GM21360 (cell line): ENCODE results near the gene NCAM2.
"Not testable (repeated sequence)": the region's sequence is repeated elsewhere in the genome, so short reads cannot be mapped to it uniquely, and the experiment has no call there.

Experiments
- ATAC-seq: cut with Tn5 transposase; IDR thresholded peaks from one replicate; pipeline ENCODE4 v1.9.1; 2021; ENCODE audit warnings: mild to moderate bottlenecking, moderate library complexity; ENCODE audit not compliant: unreplicated experiment

NCAM2 gene

GRCh38 chr21:21291883-21292569 is 293.8 kb downstream of the NCAM2 start:
- ATAC-seq = no peak

DNA sequence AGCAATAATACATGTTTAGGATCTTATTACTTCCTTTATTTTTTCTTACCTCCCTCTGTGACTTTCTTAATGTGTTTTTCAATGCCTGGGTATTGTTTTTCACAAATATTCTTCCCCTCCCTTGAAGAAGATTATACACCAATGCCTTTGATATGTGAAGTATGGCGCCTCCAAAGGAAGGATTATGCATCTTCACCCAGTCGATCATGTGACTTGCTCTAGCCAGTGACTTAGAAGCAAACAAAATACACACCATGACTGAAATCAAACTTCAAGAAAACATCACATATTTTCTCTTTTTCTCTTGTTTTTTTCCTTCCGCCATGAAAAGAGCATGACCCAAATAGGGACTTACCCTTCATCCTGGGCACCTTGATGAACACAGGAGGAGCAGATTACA is 297.1 kb downstream of the NCAM2 start:
- ATAC-seq = no peak

- ATAC-seq = no peak
Observed at GRCh38 chr21:21297211-21297610, 299.0 kb downstream of the NCAM2 start.

- no peak for ATAC-seq
Observed at GRCh38 chr21:21301013-21301412, 302.8 kb downstream of the NCAM2 start.

DNA sequence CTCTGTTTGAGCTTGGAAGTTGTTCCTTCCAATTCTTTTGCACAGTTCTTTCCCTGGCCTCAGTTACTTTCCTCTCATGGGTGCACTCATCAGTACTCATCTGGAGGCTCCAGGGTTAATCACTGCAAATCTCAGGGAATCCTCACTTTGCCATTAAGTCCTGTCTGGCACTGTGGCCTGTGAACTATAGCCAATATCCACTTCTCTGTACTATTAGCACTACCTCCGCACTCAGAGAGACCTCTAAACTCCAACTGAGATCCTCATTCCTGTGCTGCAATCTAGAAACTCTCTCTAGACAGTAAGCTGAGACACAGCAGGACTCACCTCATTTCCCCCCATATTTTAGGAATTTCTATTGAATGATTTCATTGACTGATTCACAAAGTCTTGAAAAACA is 311.3 kb downstream of the NCAM2 start:
- ATAC-seq = no peak

DNA sequence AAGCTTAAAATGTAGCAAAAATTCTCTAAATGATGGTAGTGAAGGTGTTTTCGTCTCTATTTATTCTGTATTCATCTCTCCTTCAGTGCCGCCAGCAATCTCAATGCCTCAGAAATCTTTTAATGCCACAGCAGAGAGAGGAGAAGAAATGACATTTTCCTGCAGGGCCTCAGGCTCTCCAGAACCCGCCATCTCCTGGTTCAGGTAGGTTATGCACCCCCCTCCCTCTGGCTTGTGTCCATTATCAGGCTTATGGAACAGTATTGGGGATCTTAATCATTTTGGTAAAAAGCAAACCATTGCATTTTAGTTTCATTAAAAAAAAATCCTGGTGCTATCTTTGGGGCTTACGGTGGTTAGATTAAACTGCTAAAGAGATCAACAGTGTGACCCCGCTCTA is 326.1 kb downstream of the NCAM2 start:
- ATAC-seq = no peak

DNA sequence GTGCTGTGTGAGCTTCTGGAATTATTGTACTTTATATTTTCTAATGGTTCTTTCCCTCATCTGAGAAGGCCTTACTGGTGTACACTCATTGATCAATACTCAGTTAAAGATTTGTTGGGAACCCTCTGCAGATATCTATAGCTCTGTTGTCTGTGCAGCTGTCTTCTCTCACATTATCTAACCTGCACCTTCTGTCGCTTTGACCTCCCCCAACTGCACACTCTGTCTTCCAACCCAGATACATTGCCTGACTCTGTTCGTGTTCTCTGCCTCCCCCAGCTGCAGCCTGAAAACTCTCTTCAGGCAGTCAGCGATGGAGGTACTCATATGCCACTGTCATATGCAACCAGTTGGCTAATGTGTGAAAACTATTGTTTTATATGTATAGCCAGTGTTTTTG is 334.3 kb downstream of the NCAM2 start:
- no peak for ATAC-seq

GRCh38 chr21:21341041-21341440 is 342.8 kb downstream of the NCAM2 start:
- no peak for ATAC-seq

- no peak for ATAC-seq
Observed at GRCh38 chr21:21345296-21345695, 347.1 kb downstream of the NCAM2 start.

DNA sequence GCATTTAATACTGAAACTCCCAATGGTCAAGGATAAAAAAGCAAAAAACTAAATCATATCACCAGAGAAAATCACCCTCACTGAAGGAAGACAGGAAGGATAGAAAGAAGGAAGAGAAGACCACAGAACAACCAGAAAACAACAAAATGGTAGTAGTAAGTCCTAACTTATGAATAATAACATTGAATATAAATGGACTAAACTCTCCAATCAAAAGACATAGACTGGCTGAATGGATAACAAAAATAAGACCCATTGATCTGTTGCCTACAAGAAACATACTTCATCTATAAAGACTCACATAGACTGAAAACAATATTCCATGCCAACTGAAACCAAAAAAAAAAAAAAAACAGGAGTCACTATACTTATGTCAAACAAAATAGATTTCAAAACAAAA is 347.7 kb downstream of the NCAM2 start:
- ATAC-seq = no peak

DNA sequence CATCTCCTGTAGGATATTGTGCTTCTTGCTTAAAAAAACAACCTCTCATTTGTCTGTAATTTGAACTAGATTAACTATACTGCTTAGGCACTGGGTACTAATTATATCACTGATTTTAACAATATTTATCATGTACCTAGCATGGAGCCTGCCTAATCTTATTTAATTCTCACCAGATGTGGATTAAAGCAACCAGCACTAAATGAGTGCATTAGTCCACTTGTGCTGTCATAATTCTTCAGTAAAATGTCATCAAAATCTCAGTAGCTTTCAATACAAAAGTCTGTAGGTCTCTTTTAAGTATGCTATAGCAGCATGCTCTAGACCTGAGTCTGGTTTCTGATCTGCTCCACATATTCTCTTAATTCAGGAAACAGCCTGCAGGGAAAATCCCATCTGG is 368.1 kb downstream of the NCAM2 start:
- no peak for ATAC-seq

- ATAC-seq = no peak
Observed at GRCh38 chr21:21367583-21367982, 369.4 kb downstream of the NCAM2 start.

DNA sequence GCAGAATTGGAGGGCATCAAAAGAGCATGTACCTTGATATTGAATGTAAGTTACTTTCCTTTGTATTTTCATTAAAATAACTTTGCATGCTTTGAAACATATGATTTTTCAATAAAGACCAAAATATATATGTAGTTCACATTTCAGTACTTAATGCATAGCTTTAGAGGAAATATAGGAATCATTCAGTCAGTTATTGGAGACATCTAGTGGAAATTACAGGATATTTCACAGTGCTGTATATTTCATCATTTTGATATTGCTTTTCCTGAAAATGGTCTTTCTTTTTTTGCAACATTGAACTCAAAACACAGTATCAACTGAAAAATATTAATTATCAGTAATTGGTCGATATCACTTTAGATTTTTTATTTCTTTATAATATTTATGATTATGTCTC is 375.8 kb downstream of the NCAM2 start:
- ATAC-seq = no peak

DNA sequence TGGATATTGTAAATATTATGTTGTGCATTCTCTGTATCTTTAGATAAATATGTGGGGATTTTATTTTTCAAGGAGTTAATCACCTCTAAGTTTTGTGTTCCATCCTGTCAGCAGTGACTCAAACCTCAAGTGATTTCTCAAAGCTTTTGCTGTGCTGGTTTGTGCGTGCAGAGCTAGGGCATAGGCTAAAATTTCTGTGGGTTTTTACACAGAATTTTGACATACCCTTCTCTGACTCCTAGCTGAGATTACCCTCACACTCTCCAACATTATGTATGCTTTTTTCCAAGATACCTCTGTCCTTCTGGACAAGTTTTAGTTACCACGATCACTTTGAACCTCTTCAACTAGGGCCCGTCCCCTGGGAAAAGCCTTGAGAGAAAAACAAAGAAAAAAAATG is 384.9 kb downstream of the NCAM2 start:
- no peak for ATAC-seq

- ATAC-seq = no peak
Observed at GRCh38 chr21:21384977-21385376, 386.8 kb downstream of the NCAM2 start.

DNA sequence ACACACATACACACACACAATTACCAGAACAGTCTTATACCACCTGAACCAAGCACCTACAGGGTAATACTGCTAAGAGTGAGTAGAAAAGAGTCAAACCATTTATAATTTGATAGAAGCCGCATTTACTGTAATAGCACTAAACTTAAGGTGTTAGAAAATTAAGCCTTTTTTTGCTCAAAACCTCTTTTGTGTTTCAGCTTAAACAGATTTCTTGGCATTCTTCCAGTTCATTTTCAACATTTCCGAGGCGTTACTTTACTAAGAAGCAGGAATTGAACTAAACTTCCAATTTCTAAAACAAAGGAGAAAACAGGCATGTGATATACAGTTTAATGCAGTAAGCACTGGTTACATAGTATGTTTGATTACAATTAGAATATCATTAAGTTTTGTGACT is 387.2 kb downstream of the NCAM2 start:
- ATAC-seq = no peak

- no peak for ATAC-seq
Observed at GRCh38 chr21:21387916-21388315, 389.7 kb downstream of the NCAM2 start.

DNA sequence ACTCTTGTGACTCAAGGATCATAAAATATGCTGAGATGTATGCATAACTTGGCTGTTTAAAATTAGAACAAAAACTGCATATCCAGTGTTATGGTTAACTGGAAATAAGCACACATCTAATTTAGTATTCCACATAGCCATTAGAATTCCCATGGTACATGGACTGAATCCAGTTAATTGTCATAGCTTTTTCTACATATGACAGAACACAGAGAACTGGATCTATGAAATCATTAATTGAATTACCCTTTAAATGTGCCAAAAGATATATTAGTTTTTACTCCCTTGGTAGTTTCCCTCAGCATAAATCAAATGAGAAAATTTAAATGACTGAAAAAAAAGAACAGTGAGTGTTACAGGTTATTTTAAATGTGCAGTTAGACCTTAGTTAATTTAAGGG is 395.9 kb downstream of the NCAM2 start:
- no peak for ATAC-seq

- ATAC-seq = no peak
Observed at GRCh38 chr21:21396424-21396823, 398.2 kb downstream of the NCAM2 start.

- no peak for ATAC-seq
Observed at GRCh38 chr21:21397464-21397863, 399.3 kb downstream of the NCAM2 start.

- no peak for ATAC-seq
Observed at GRCh38 chr21:21401444-21401843, 403.2 kb downstream of the NCAM2 start.

DNA sequence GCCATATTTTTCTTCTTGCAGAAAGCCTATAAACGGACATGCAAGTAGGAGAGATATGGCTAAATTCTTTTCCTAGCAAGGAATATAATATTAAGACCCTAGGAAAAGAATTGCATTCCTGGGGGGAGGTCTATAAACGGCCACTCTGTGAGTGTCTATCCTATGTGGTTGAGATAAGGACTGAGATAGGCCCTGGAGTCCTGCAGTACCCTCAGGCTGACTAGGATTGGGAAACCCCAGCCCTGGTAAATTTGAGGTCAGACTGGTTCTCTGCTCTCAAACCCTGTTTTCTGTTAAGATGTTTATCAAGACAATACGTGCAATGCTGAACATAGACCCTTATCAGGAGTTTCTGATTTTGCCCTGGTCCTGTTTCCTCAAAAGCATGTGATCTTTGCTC is 404.0 kb downstream of the NCAM2 start:
- not testable (repeated sequence) for ATAC-seq

- not testable (repeated sequence) for ATAC-seq
Observed at GRCh38 chr21:21404261-21404660, 406.1 kb downstream of the NCAM2 start.
